ENCODE data around the gene GOLGA8N. TPM values are rescaled to one million over a fixed set of nuclear protein-coding genes. Genes with fewer than 3 reads are reported as not detected.

Gene GOLGA8N
- total and polyA plus RNA-seq, 2 of the 8 experiments (the other 6 are each of a cell fraction or from before 2014, with no cell fraction given) = 0.54 to 0.99 TPM

DNA sequence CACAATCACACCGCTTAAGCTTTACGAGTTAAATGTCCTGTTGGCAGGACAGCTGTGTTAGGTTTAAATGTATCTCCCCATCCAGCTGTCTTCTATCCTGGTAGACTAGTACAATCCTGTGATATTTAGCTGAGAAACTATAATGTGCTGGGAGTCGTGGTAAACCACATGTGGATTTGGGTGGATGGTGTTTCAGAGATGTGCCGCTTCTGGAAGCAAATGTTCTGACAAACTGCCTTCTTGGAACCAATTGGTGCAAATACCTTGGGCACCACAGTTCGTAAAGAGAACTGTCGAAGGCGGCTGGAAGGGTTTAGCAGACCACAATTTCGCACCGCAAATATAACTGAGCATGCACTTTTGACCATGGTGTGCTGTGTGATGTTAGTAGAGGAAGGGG, 63.2 kb downstream of the GOLGA8N start:
- no peak for FAIRE-seq
- H3K27ac ChIP-seq (ENCODE audit: low read depth, low read length) = no peak overlapping the region

More for the DNA sequence above, 63.2 kb downstream of the GOLGA8N start:
- no peaks in the 10 kb centered on the region for H3K36me3 ChIP-seq (ENCODE audit: control insufficient read depth in 2 of 4, insufficient read depth in 4 of 4, low read length in 3 of 4)
- H3K14ac ChIP-seq (ENCODE audit: insufficient read length) = no peak overlapping the region
- H3K79me2 ChIP-seq (ENCODE audit: control insufficient read depth in 1 of 2, insufficient read depth in 2 of 2, low read length in 2 of 2) = no peaks in the 10 kb centered on the region
- H4K20me1 ChIP-seq (replicated peaks in 1 of 2; ENCODE audit: control insufficient read depth in 1 of 2, insufficient read depth in 2 of 2, low read length in 2 of 2) = peaks cover 0 to 4% of the 10 kb centered on the region in 2 experiments
- no peak overlapping the region for H4K5ac ChIP-seq (ENCODE audit: insufficient read length, low read depth, low read length)
- no peaks in the 10 kb centered on the region for H3K23me2 ChIP-seq (ENCODE audit: low read depth, low read length)
- H3K4me3 ChIP-seq (ENCODE audit: extremely low read depth in 1 of 4, insufficient read depth in 2 of 4, low read depth in 3 of 4, low read length in 4 of 4) = no peak overlapping the region
- H2BK12ac ChIP-seq (ENCODE audit: low read depth, low read length) = no peak overlapping the region
- H3K79me1 ChIP-seq (ENCODE audit: low read depth, low read length) = no peaks in the 10 kb centered on the region
- H3K23ac ChIP-seq (ENCODE audit: insufficient read length) = no peak overlapping the region
- CTCF ChIA-PET (ENCODE audit: partially characterized antibody) = interaction anchor here (1.1 to 3.8 kb wide), 4 partner anchors 9 to 337 kb away, joined by 3 to 17 read pairs (median 8); no protein-coding TSS in a partner anchor
- no peak overlapping the region for H3K4me2 ChIP-seq (ENCODE audit: insufficient read depth in 1 of 2, low read depth in 2 of 2, low read length in 2 of 2)
- no peak overlapping the region for H4K91ac ChIP-seq (replicated peaks; ENCODE audit: insufficient read length, low read length)
- H4K8ac ChIP-seq (ENCODE audit: extremely low read depth, insufficient read depth, low read length) = no peak overlapping the region
- DNase-seq (ENCODE audit: low read depth in 1 of 2, low spot score in 2 of 2) = no peak
- 92% methylated on average over 9 of the region's 9 CpGs; no CpG with 5 or more reads in 1 of the 2 experiments for WGBS, 2 experiments (ENCODE audit: extremely low coverage in 1 of 2, insufficient coverage in 1 of 2, insufficient read length in 1 of 2, insufficient replicate concordance in 2 of 2, low coverage in 1 of 2, low lambda C conversion rate in 2 of 2, missing lambda C conversion rate in 1 of 2)
- no peak overlapping the region for H2BK120ac ChIP-seq (replicated peaks; ENCODE audit: low read depth, low read length)
- H2BK20ac ChIP-seq (ENCODE audit: low read length) = no peak overlapping the region
- TF ChIP-seq SP2 (IDR thresholded peaks at IDR 0.05; ENCODE audit: low read length) (no peak), CHD2 (IDR thresholded peaks at IDR 0.05; ENCODE audit: low read length) (no peak), NANOG (IDR thresholded peaks at IDR 0.05; ENCODE audit: insufficient read depth, low read depth, low read length, poor library complexity, severe bottlenecking) (no peak), HDAC6 (IDR thresholded peaks at IDR 0.05; ENCODE audit: low read depth, low read length) (no peak), JUN (IDR thresholded peaks at IDR 0.05; ENCODE audit: low read depth, low read length) (no peak), SIRT6 (IDR thresholded peaks at IDR 0.05; ENCODE audit: low read length) (no peak), SRF (IDR thresholded peaks at IDR 0.05; ENCODE audit: low read depth, low read length) (no peak), BRCA1 (IDR thresholded peaks at IDR 0.05; ENCODE audit: low read depth, low read length) (no peak)
- TF ChIP-seq, protein P1, sequence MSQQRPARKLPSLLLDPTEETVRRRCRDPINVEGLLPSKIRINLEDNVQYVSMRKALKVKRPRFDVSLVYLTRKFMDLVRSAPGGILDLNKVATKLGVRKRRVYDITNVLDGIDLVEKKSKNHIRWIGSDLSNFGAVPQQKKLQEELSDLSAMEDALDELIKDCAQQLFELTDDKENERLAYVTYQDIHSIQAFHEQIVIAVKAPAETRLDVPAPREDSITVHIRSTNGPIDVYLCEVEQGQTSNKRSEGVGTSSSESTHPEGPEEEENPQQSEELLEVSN (IDR thresholded peaks at IDR 0.05) = no peak
- no peak overlapping the region for H3K9ac ChIP-seq (replicated peaks in 1 of 4; ENCODE audit: extremely low read depth in 1 of 4, low read depth in 3 of 4, low read length in 3 of 4)
- H3K4ac ChIP-seq (replicated peaks; ENCODE audit: insufficient read length, low read depth, low read length) = no peak overlapping the region
- peaks cover 0 to 12% (median 2%) of the 10 kb centered on the region in 4 experiments; a peak in 5 of 7 replicates for H3K4me1 ChIP-seq (replicated peaks in 1 of 4; ENCODE audit: control insufficient read depth in 3 of 4, insufficient read depth in 4 of 4, low read length in 3 of 4)
- no peak overlapping the region for H3K18ac ChIP-seq (ENCODE audit: extremely low read depth, low read length)
- H2BK5ac ChIP-seq (ENCODE audit: low read depth, low read length) = no peak overlapping the region
- POLR2A ChIA-PET (ENCODE audit: partially characterized antibody) = no interaction called here
- no peaks in the 10 kb centered on the region for H3K9me3 ChIP-seq (ENCODE audit: insufficient read depth in 2 of 2, low read depth in 1 of 2, low read length in 1 of 2)
- no peaks in the 10 kb centered on the region; a peak in 1 of 7 replicates for H3K27me3 ChIP-seq (replicated peaks in 1 of 4; ENCODE audit: control insufficient read depth in 3 of 4, extremely low read depth in 1 of 4, insufficient read depth in 3 of 4, low read length in 3 of 4)
- no peak overlapping the region for H3K56ac ChIP-seq (replicated peaks; ENCODE audit: insufficient read length, low read depth, low read length)
- no peak overlapping the region for H2BK15ac ChIP-seq (ENCODE audit: low read length)
- H2AK5ac ChIP-seq (ENCODE audit: low read depth, low read length) = no peak overlapping the region
- H2AFZ ChIP-seq (ENCODE audit: low read length) = no peak overlapping the region

Measured in H1 (cell line).